ENCODE data around the gene CNTNAP4. TPM values are rescaled to one million over a fixed set of nuclear protein-coding genes. Genes with fewer than 3 reads are reported as not detected.

Gene CNTNAP4
- total and polyA plus RNA-seq, 10 donors = 0.23 TPM; not detected in 9

DNA sequence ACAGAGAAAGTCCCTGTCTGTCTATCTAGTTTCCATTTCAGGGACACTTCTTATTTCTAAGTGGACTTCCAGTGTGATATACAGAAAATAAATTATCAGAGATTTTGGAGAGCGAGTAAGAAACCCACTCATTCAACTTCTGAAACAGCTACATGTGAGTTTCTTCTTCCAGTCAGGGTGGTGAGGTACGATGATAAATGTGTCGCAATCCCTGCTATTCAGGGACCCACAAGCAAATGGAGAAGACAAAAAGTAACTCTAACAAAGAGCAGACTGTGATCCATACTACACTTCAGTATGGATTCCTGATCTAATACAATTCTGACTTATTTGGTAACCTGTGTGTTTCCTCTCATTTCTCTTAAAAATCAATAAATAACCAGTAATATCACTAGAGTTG, 16.8 kb downstream of the CNTNAP4 start:
- no peaks in the 10 kb centered on the region for H3K36me3 ChIP-seq
- H3K9me3 ChIP-seq = no peaks in the 10 kb centered on the region
- DNase-seq = no peak
- WGBS, 5 donors = 76 to 88% (median 80%) methylated on average over 3 of the region's 3 CpGs
- H3K4me1 ChIP-seq = no peaks in the 10 kb centered on the region
- intact Hi-C loops (cut with DNase I; ENCODE audit: low total_unique reads) = no loop called here
- no peak overlapping the region for H3K27ac ChIP-seq
- TF ChIP-seq POLR2A (IDR thresholded peaks at IDR 0.05) = no peak
- TF ChIP-seq POLR2AphosphoS5 (IDR thresholded peaks at IDR 0.05) = no peak
- TF ChIP-seq, protein P1, sequence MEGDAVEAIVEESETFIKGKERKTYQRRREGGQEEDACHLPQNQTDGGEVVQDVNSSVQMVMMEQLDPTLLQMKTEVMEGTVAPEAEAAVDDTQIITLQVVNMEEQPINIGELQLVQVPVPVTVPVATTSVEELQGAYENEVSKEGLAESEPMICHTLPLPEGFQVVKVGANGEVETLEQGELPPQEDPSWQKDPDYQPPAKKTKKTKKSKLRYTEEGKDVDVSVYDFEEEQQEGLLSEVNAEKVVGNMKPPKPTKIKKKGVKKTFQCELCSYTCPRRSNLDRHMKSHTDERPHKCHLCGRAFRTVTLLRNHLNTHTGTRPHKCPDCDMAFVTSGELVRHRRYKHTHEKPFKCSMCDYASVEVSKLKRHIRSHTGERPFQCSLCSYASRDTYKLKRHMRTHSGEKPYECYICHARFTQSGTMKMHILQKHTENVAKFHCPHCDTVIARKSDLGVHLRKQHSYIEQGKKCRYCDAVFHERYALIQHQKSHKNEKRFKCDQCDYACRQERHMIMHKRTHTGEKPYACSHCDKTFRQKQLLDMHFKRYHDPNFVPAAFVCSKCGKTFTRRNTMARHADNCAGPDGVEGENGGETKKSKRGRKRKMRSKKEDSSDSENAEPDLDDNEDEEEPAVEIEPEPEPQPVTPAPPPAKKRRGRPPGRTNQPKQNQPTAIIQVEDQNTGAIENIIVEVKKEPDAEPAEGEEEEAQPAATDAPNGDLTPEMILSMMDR (IDR thresholded peaks at IDR 0.05 in 8 of 11, conservative IDR thresholded peaks at IDR 0.05 in 3 of 11) = no peak
- H3K4me3 ChIP-seq = no peak overlapping the region
- no peaks in the 10 kb centered on the region for H3K27me3 ChIP-seq (replicated peaks in 1 of 7)

DNA sequence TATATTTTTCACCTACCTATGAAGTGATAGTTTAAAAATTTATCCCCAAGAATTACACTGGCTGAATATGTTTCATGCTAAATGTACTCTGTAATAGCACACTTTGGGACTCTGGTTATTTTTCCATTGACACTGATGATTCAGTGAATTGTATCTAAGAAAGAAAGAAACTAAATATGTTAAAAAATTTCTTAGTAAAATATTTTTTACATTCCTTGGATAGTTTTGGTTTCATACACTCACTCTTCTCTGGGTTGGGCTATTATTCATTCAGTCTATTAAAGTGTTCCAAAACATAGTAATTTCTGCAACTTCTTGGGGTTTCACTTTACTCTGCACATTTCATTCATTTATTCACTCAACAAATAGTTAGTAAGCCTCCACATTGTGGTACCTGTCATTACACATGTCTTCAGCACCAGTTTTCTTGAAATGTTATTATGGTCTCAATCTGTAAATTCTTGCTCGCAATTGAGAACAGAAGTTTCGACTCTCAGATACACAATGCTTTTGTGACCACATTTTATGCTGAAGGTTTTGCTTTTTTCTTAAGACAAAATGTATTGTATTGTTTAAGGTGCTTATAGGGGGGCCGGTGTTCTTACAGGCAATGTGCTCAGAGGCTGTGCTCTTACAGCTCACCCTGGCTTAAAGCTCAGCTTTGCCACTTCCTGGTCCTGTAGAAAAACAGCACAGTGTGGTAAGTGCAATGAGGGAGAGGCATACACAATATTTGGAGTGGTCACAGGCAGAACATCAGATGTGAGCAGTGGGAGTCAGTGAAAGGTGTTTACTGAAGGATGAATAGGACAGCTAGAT, 17.4 kb downstream of the CNTNAP4 start:
- TF ChIP-seq, protein P1 (IDR thresholded peaks at IDR 0.05 in 8 of 11, conservative IDR thresholded peaks at IDR 0.05 in 3 of 11) = no peak
- TF ChIP-seq POLR2AphosphoS5 (IDR thresholded peaks at IDR 0.05) = no peak
- no peak for TF ChIP-seq POLR2A (IDR thresholded peaks at IDR 0.05)
- no peak overlapping the region for H3K27ac ChIP-seq
- intact Hi-C loops (cut with DNase I; ENCODE audit: low total_unique reads) = no loop called here
- no peak for DNase-seq
- no peaks in the 10 kb centered on the region for H3K27me3 ChIP-seq (replicated peaks in 1 of 7)
- no peaks in the 10 kb centered on the region for H3K9me3 ChIP-seq
- no peak overlapping the region for H3K4me3 ChIP-seq
- H3K36me3 ChIP-seq = no peaks in the 10 kb centered on the region
- no peaks in the 10 kb centered on the region for H3K4me1 ChIP-seq
- WGBS, 5 donors = 86 to 95% (median 91%) methylated on average over 3 of the region's 3 CpGs

DNA sequence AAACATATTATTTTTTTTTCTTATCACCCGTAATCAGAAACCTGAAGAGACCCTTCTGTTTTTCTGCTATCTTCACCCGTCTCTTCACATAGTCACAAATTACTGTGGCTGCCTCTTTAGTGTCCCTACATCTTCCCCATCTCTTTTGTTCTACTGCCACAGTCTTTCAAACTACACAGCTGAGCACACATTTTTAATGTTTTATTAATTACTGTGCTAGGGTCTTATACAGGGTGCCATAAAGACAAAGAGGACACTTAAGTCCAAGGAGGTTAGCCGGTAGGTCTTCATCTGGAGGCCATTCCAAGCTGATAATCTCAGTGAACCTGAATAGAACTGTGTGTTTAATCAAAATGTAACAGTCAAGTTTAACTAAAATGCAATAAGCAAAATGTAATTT, 20.7 kb downstream of the CNTNAP4 start:
- no peaks in the 10 kb centered on the region for H3K27me3 ChIP-seq (replicated peaks in 1 of 7)
- WGBS, 5 donors = 81 to 88% (median 87%) methylated on average over 3 of the region's 3 CpGs
- no peak for DNase-seq

More for the DNA sequence above, 20.7 kb downstream of the CNTNAP4 start:
- intact Hi-C loops (cut with DNase I; ENCODE audit: low total_unique reads) = no loop called here
- TF ChIP-seq POLR2AphosphoS5 (IDR thresholded peaks at IDR 0.05) (no peak), POLR2A (IDR thresholded peaks at IDR 0.05) (no peak)
- TF ChIP-seq, protein P1 (IDR thresholded peaks at IDR 0.05 in 8 of 11, conservative IDR thresholded peaks at IDR 0.05 in 3 of 11) = no peak
- Histone ChIP-seq H3K4me1 (no peaks in the 10 kb centered on the region), H3K9me3 (no peaks in the 10 kb centered on the region), H3K27ac (no peak overlapping the region), H3K4me3 (no peak overlapping the region), H3K36me3 (no peaks in the 10 kb centered on the region)

All from spleen (tissue), 11 donors.